ENCODE data around the gene PPWD1.

Gene PPWD1

GRCh38 chr5:65548281-65548680 lies 14.8 kb upstream of the PPWD1 start:
- peaks cover 0 to 1% (median 0%) of the 10 kb centered on the region in 5 experiments for H3K9me3 ChIP-seq (ENCODE audit: control extremely low read depth in 1 of 5, control insufficient read depth in 4 of 5, insufficient read depth in 2 of 5, low read depth in 1 of 5, low read length in 4 of 5)
- no peaks in the 10 kb centered on the region for H3K27me3 ChIP-seq (replicated peaks in 2 of 5; ENCODE audit: control insufficient read depth in 4 of 5, insufficient read depth in 5 of 5, low read length in 4 of 5)
- H3K27ac ChIP-seq (ENCODE audit: insufficient read depth in 1 of 2, low read depth in 1 of 2, low read length in 2 of 2, poor library complexity in 1 of 2, severe bottlenecking in 2 of 2): no peak overlapping the region
- POLR2A ChIA-PET: no interaction called here
- H3K36me3 ChIP-seq (ENCODE audit: control insufficient read depth in 4 of 4, insufficient read depth in 4 of 4, low read length in 3 of 4): peaks cover 18 to 40% (median 28%) of the 10 kb centered on the region in 4 experiments
- 100% methylated on average over 6 of the region's 7 CpGs for WGBS (ENCODE audit: insufficient coverage)
- H3K4me3 ChIP-seq (ENCODE audit: control insufficient read depth in 1 of 7, extremely low read depth in 1 of 7, insufficient read depth in 4 of 7, low read depth in 2 of 7, low read length in 6 of 7): no peak overlapping the region
- DNase-seq: no peak
- H3K4me1 ChIP-seq (ENCODE audit: control extremely low read depth in 1 of 4, control insufficient read depth in 4 of 4, insufficient read depth in 4 of 4, low read length in 3 of 4): no peaks in the 10 kb centered on the region
- CTCF ChIA-PET: no interaction called here

DNA sequence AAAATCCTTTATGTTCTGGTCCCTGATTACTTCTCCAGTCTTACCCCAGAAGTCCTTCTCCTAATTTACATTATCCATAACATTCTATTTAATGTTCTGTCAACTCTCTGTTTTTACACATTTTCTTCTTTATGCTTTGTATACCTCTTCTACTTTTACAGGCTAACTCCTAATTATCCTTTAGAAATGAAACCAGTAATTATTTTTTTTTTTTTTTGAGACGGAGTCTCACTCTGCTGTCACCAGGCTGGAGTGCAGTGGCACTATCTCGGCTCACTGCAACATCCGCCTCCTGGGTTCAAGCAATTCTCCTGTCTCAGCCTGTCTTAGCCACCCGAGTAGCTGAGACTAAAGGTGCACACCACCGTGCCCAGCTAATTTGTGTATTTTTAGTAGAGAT lies 9.2 kb upstream of the PPWD1 start:
- H3K4me1 ChIP-seq (ENCODE audit: control extremely low read depth in 1 of 4, control insufficient read depth in 4 of 4, insufficient read depth in 4 of 4, low read length in 3 of 4): no peaks in the 10 kb centered on the region
- no peaks in the 10 kb centered on the region for H3K27me3 ChIP-seq (replicated peaks in 2 of 5; ENCODE audit: control insufficient read depth in 4 of 5, insufficient read depth in 5 of 5, low read length in 4 of 5)
- 100% methylated on average over 4 of the region's 5 CpGs for WGBS (ENCODE audit: insufficient coverage)
- ChIA-PET CTCF (no interaction called here), POLR2A (no interaction called here)
- peaks cover 23 to 58% (median 30%) of the 10 kb centered on the region in 4 experiments for H3K36me3 ChIP-seq (ENCODE audit: control insufficient read depth in 4 of 4, insufficient read depth in 4 of 4, low read length in 3 of 4)
- DNase-seq: no peak
- no peak overlapping the region for H3K4me3 ChIP-seq (ENCODE audit: control insufficient read depth in 1 of 7, extremely low read depth in 1 of 7, insufficient read depth in 4 of 7, low read depth in 2 of 7, low read length in 6 of 7)
- peaks cover 0 to 1% (median 0%) of the 10 kb centered on the region in 5 experiments for H3K9me3 ChIP-seq (ENCODE audit: control extremely low read depth in 1 of 5, control insufficient read depth in 4 of 5, insufficient read depth in 2 of 5, low read depth in 1 of 5, low read length in 4 of 5)
- no peak overlapping the region for H3K27ac ChIP-seq (ENCODE audit: insufficient read depth in 1 of 2, low read depth in 1 of 2, low read length in 2 of 2, poor library complexity in 1 of 2, severe bottlenecking in 2 of 2)

DNA sequence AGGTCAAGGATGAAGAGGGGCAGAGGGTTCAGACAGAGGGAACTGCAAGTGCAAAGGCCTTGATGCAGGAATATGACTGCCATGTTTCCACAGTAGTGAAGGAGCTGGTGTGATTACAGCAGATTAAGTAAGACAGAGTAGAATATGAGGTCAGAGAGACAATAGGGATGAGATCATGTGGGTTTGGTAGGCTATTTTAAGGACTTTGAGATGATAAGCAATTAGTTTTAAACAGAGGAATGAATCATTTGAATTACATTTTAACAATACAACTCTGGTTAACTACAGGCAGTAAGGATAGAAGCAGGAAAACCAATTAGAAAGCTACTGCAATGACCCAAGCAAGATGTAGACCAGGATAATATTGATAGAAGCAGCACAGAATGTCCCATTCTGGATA lies 7.8 kb upstream of the PPWD1 start:
- Histone ChIP-seq H3K4me3 (ENCODE audit: control insufficient read depth in 1 of 7, extremely low read depth in 1 of 7, insufficient read depth in 4 of 7, low read depth in 2 of 7, low read length in 6 of 7) (no peak overlapping the region), H3K27ac (ENCODE audit: insufficient read depth in 1 of 2, low read depth in 1 of 2, low read length in 2 of 2, poor library complexity in 1 of 2, severe bottlenecking in 2 of 2) (no peak overlapping the region), H3K27me3 (replicated peaks in 2 of 5; ENCODE audit: control insufficient read depth in 4 of 5, insufficient read depth in 5 of 5, low read length in 4 of 5) (no peaks in the 10 kb centered on the region), H3K4me1 (ENCODE audit: control extremely low read depth in 1 of 4, control insufficient read depth in 4 of 4, insufficient read depth in 4 of 4, low read length in 3 of 4) (no peaks in the 10 kb centered on the region), H3K9me3 (ENCODE audit: control extremely low read depth in 1 of 5, control insufficient read depth in 4 of 5, insufficient read depth in 2 of 5, low read depth in 1 of 5, low read length in 4 of 5) (no peaks in the 10 kb centered on the region), H3K36me3 (ENCODE audit: control insufficient read depth in 4 of 4, insufficient read depth in 4 of 4, low read length in 3 of 4) (peaks cover 13 to 47% (median 20%) of the 10 kb centered on the region in 4 experiments)
- no peak for DNase-seq
- ChIA-PET CTCF (no interaction called here), POLR2A (no interaction called here)

GRCh38 chr5:65556181-65556580 lies 6.9 kb upstream of the PPWD1 start:
- Histone ChIP-seq H3K4me1 (ENCODE audit: control extremely low read depth in 1 of 4, control insufficient read depth in 4 of 4, insufficient read depth in 4 of 4, low read length in 3 of 4) (peaks cover 0 to 1% (median 0%) of the 10 kb centered on the region in 4 experiments), H3K4me3 (ENCODE audit: control insufficient read depth in 1 of 7, extremely low read depth in 1 of 7, insufficient read depth in 4 of 7, low read depth in 2 of 7, low read length in 6 of 7) (no peak overlapping the region), H3K27me3 (replicated peaks in 2 of 5; ENCODE audit: control insufficient read depth in 4 of 5, insufficient read depth in 5 of 5, low read length in 4 of 5) (no peaks in the 10 kb centered on the region), H3K9me3 (ENCODE audit: control extremely low read depth in 1 of 5, control insufficient read depth in 4 of 5, insufficient read depth in 2 of 5, low read depth in 1 of 5, low read length in 4 of 5) (no peaks in the 10 kb centered on the region), H3K27ac (ENCODE audit: insufficient read depth in 1 of 2, low read depth in 1 of 2, low read length in 2 of 2, poor library complexity in 1 of 2, severe bottlenecking in 2 of 2) (no peak overlapping the region), H3K36me3 (ENCODE audit: control insufficient read depth in 4 of 4, insufficient read depth in 4 of 4, low read length in 3 of 4) (peaks cover 8 to 41% (median 14%) of the 10 kb centered on the region in 4 experiments)
- DNase-seq: no peak
- CTCF ChIA-PET: no interaction called here
- WGBS (ENCODE audit: insufficient coverage): no CpG with 5 or more reads among the region's 2 CpGs
- POLR2A ChIA-PET: interaction anchor here (0.6 to 0.9 kb wide), 2 partner anchors 66 to 989 kb away, joined by 3 read pairs; no protein-coding TSS in a partner anchor

DNA sequence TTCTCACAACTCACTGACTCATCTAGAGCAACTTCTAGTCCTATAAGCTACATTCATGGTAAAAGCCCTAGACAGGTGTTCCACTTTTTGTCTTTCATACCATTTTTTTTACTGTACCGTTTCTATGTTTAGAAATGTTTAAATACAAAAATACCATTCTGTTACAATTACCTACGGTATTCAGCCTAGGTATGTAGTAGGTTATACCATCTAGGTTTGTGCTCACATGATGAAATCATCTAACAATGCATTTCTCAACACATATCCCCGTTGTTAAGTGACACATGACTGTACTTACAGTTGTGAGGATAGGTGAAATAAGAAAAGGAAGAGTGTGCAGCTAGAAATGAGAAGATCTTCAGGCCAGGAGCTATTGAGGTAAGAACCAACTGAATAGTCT lies 6.4 kb upstream of the PPWD1 start:
- ChIA-PET POLR2A (interaction anchor here (0.6 to 0.9 kb wide), 2 partner anchors 65 to 989 kb away, joined by 3 read pairs; no protein-coding TSS in a partner anchor), CTCF (no interaction called here)
- H3K9me3 ChIP-seq (ENCODE audit: control extremely low read depth in 1 of 5, control insufficient read depth in 4 of 5, insufficient read depth in 2 of 5, low read depth in 1 of 5, low read length in 4 of 5): no peaks in the 10 kb centered on the region
- no peak overlapping the region for H3K4me3 ChIP-seq (ENCODE audit: control insufficient read depth in 1 of 7, extremely low read depth in 1 of 7, insufficient read depth in 4 of 7, low read depth in 2 of 7, low read length in 6 of 7)
- H3K27me3 ChIP-seq (replicated peaks in 2 of 5; ENCODE audit: control insufficient read depth in 4 of 5, insufficient read depth in 5 of 5, low read length in 4 of 5): no peaks in the 10 kb centered on the region
- peak overlapping the region in 1 of 2 experiments; percentile 6 for H3K27ac ChIP-seq (ENCODE audit: insufficient read depth in 1 of 2, low read depth in 1 of 2, low read length in 2 of 2, poor library complexity in 1 of 2, severe bottlenecking in 2 of 2)
- DNase-seq: no peak
- peaks cover under 1 to 7% (median 1%) of the 10 kb centered on the region in 4 experiments for H3K4me1 ChIP-seq (ENCODE audit: control extremely low read depth in 1 of 4, control insufficient read depth in 4 of 4, insufficient read depth in 4 of 4, low read length in 3 of 4)
- no CpG with 5 or more reads among the region's 3 CpGs for WGBS (ENCODE audit: insufficient coverage)
- H3K36me3 ChIP-seq (ENCODE audit: control insufficient read depth in 4 of 4, insufficient read depth in 4 of 4, low read length in 3 of 4): peaks cover 8 to 41% (median 14%) of the 10 kb centered on the region in 4 experiments

DNA sequence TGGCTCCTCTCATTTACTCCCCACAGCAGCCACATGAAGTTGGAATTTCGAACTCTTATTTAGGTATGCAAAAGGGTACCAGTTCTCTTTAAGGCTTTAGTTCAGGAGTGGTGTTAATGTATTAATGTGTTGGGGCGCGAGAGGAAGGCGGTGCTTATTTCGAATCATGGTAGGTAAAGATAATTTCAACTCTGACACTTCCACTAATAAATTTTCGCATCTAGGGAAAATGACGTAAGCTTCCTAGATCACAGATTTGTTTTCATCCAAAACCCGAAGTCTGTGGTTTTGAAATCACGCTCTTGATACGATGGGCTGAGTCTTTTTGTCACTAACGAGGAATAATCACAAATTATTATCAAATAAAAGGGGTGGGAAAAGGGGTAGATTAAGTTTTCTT lies 681 bp downstream of the PPWD1 start:
- POLR2A ChIA-PET: interaction anchor here (0.6 kb wide), 1 partner anchor 460 kb away, joined by 3 read pairs; no protein-coding TSS in a partner anchor
- Histone ChIP-seq H3K27ac (ENCODE audit: insufficient read depth in 1 of 2, low read depth in 1 of 2, low read length in 2 of 2, poor library complexity in 1 of 2, severe bottlenecking in 2 of 2) (peak overlapping the region; percentile 96 to 97), H3K36me3 (ENCODE audit: control insufficient read depth in 4 of 4, insufficient read depth in 4 of 4, low read length in 3 of 4) (peaks cover 0 to 12% (median 4%) of the 10 kb centered on the region in 4 experiments), H3K9me3 (ENCODE audit: control extremely low read depth in 1 of 5, control insufficient read depth in 4 of 5, insufficient read depth in 2 of 5, low read depth in 1 of 5, low read length in 4 of 5) (no peaks in the 10 kb centered on the region), H3K4me1 (ENCODE audit: control extremely low read depth in 1 of 4, control insufficient read depth in 4 of 4, insufficient read depth in 4 of 4, low read length in 3 of 4) (peaks cover 17 to 24% (median 21%) of the 10 kb centered on the region in 4 experiments), H3K27me3 (replicated peaks in 2 of 5; ENCODE audit: control insufficient read depth in 4 of 5, insufficient read depth in 5 of 5, low read length in 4 of 5) (no peaks in the 10 kb centered on the region), H3K4me3 (ENCODE audit: control insufficient read depth in 1 of 7, extremely low read depth in 1 of 7, insufficient read depth in 4 of 7, low read depth in 2 of 7, low read length in 6 of 7) (peak overlapping the region in 6 of 7 experiments; percentile 88 to 100 (median 97))
- WGBS (ENCODE audit: insufficient coverage): no CpG with 5 or more reads among the region's 11 CpGs
- peak; percentile 9 to 39 (median 24) for DNase-seq
- CTCF ChIA-PET: interaction anchor here (1.1 to 1.4 kb wide), 2 partner anchors 60 to 752 kb away, joined by 3 to 4 read pairs; partner anchors contain the start of gene TRIM23

DNA sequence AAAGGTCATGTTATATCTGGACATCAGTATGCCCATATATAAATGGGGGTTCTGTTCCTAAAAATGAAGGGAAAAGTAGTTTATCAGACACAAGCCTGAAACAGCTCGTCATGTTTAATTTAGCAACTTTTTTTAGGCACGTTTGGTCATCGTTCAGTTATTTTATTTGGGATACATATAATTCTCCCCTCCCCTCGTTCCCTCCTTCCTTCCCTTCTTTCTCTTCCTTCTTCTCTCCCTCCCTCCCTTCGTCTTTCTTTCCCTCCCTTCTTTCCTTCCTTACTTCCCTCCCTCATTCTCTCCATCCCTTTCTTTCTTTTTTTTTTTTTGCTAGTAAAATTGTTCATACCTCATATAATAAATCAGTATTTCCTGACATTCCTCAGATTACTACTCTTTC lies 3.4 kb downstream of the PPWD1 start:
- H3K4me3 ChIP-seq (ENCODE audit: control insufficient read depth in 1 of 7, extremely low read depth in 1 of 7, insufficient read depth in 4 of 7, low read depth in 2 of 7, low read length in 6 of 7): no peak overlapping the region
- CTCF ChIA-PET: no interaction called here
- no peak for DNase-seq
- WGBS (ENCODE audit: insufficient coverage): 91% methylated on average over 5 of the region's 5 CpGs
- peaks cover 17 to 24% (median 19%) of the 10 kb centered on the region in 4 experiments for H3K4me1 ChIP-seq (ENCODE audit: control extremely low read depth in 1 of 4, control insufficient read depth in 4 of 4, insufficient read depth in 4 of 4, low read length in 3 of 4)
- no peaks in the 10 kb centered on the region for H3K9me3 ChIP-seq (ENCODE audit: control extremely low read depth in 1 of 5, control insufficient read depth in 4 of 5, insufficient read depth in 2 of 5, low read depth in 1 of 5, low read length in 4 of 5)
- H3K27ac ChIP-seq (ENCODE audit: insufficient read depth in 1 of 2, low read depth in 1 of 2, low read length in 2 of 2, poor library complexity in 1 of 2, severe bottlenecking in 2 of 2): no peak overlapping the region
- H3K27me3 ChIP-seq (replicated peaks in 2 of 5; ENCODE audit: control insufficient read depth in 4 of 5, insufficient read depth in 5 of 5, low read length in 4 of 5): no peaks in the 10 kb centered on the region
- peaks cover 5 to 20% (median 11%) of the 10 kb centered on the region in 4 experiments for H3K36me3 ChIP-seq (ENCODE audit: control insufficient read depth in 4 of 4, insufficient read depth in 4 of 4, low read length in 3 of 4)
- POLR2A ChIA-PET: no interaction called here

All from common myeloid progenitor, CD34-positive (primary cell).